WERI-Rb-1 (cell line): ENCODE data around the gene AKAP6.

Experiments
- DNase-seq: peaks from one replicate; pipeline ENCODE4 v3.0.0-alpha.2; 2020
- H3K27ac ChIP-seq: fragments of 250-450 bp; sonication (Bioruptor Pico); 2 replicates; pipeline ENCODE4 v1.5.1; 2020; ENCODE audit warnings: mild to moderate bottlenecking, moderate library complexity
- H3K27me3 ChIP-seq: fragments of 250-450 bp; sonication (Bioruptor Pico); 2 replicates; pipeline ENCODE4 v1.5.1; 2021; ENCODE audit warnings: mild to moderate bottlenecking, low read depth, moderate library complexity; ENCODE audit not compliant: insufficient read depth, severe bottlenecking
- H3K36me3 ChIP-seq: fragments of 250-450 bp; sonication (Bioruptor Pico); 2 replicates; pipeline ENCODE4 v1.5.1; 2020; ENCODE audit warnings: mild to moderate bottlenecking, moderate library complexity
- H3K4me3 ChIP-seq: 2 replicates; pipeline ENCODE4 v1.5.1; 2011; ENCODE audit warnings: low read depth, mild to moderate bottlenecking, control low read depth, low read length
- H3K9me3 ChIP-seq: fragments of 250-450 bp; sonication (Bioruptor Pico); 2 replicates; pipeline ENCODE4 v1.5.1; 2021; ENCODE audit warnings: mild to moderate bottlenecking, moderate library complexity; ENCODE audit not compliant: severe bottlenecking
- CTCF ChIP-seq: IDR thresholded peaks from 2 replicates; pipeline ENCODE4 v1.5.1; 2011; ENCODE audit warnings: low read depth, mild to moderate bottlenecking, control low read depth, inconsistent platforms, low read length

AKAP6 gene

GRCh38 chr14:32805979-32806378, 476.9 kb downstream of the AKAP6 start:
- H3K4me3 ChIP-seq = no peak overlapping the region
- DNase-seq = no peak
- peaks cover 3% of the 10 kb centered on the region for H3K9me3 ChIP-seq
- H3K27ac ChIP-seq = no peak overlapping the region
- no peaks in the 10 kb centered on the region for H3K27me3 ChIP-seq
- no peak for TF ChIP-seq CTCF
- H3K36me3 ChIP-seq = no peaks in the 10 kb centered on the region

GRCh38 chr14:32808644-32809043, 479.5 kb downstream of the AKAP6 start:
- no peak overlapping the region for H3K27ac ChIP-seq

GRCh38 chr14:32809255-32809654, 480.2 kb downstream of the AKAP6 start:
- H3K27ac ChIP-seq = no peak overlapping the region
- TF ChIP-seq CTCF = no peak
- DNase-seq = no peak

More at GRCh38 chr14:32808644-32809043, 479.5 kb downstream of the AKAP6 start:
- no peaks in the 10 kb centered on the region for H3K36me3 ChIP-seq
- no peak for TF ChIP-seq CTCF
- DNase-seq = no peak
- no peaks in the 10 kb centered on the region for H3K9me3 ChIP-seq
- H3K27me3 ChIP-seq = no peaks in the 10 kb centered on the region
- H3K4me3 ChIP-seq = no peak overlapping the region

GRCh38 chr14:32813401-32813800, 484.3 kb downstream of the AKAP6 start:
- no peak for TF ChIP-seq CTCF
- no peak overlapping the region for H3K4me3 ChIP-seq
- H3K36me3 ChIP-seq = no peaks in the 10 kb centered on the region
- DNase-seq = no peak
- no peaks in the 10 kb centered on the region for H3K27me3 ChIP-seq
- no peaks in the 10 kb centered on the region for H3K9me3 ChIP-seq
- no peak overlapping the region for H3K27ac ChIP-seq

More at GRCh38 chr14:32809255-32809654, 480.2 kb downstream of the AKAP6 start:
- no peaks in the 10 kb centered on the region for H3K36me3 ChIP-seq
- no peaks in the 10 kb centered on the region for H3K27me3 ChIP-seq
- H3K9me3 ChIP-seq = no peaks in the 10 kb centered on the region
- no peak overlapping the region for H3K4me3 ChIP-seq

- Histone ChIP-seq H3K4me3 (no peak overlapping the region), H3K27me3 (no peaks in the 10 kb centered on the region), H3K27ac (no peak overlapping the region), H3K9me3 (no peaks in the 10 kb centered on the region), H3K36me3 (no peaks in the 10 kb centered on the region)
- no peak for DNase-seq
- no peak for TF ChIP-seq CTCF
Measured at GRCh38 chr14:32814721-32815120, 485.6 kb downstream of the AKAP6 start.

- Histone ChIP-seq H3K27ac (no peak overlapping the region), H3K27me3 (no peaks in the 10 kb centered on the region), H3K36me3 (no peaks in the 10 kb centered on the region), H3K4me3 (no peak overlapping the region), H3K9me3 (no peaks in the 10 kb centered on the region)
- no peak for DNase-seq
- TF ChIP-seq CTCF = no peak
Measured at GRCh38 chr14:32816588-32816987, 487.5 kb downstream of the AKAP6 start.
